ENCODE data around the gene KLHDC9.

GRCh38 chr1:161132410-161133219 is 34.5 kb downstream of the KLHDC9 start, which contains the start of gene DEDD:
- no peak for TF ChIP-seq GATA1 (IDR thresholded peaks at IDR 0.05; ENCODE audit: low read depth, low read length)
- peak; percentile 59 for TF ChIP-seq POLR2A (IDR thresholded peaks at IDR 0.05; ENCODE audit: low read length)
